NOMO-1 treated with DMSO at 0.1 percent for 48 hours (cell line): Measurements from ENCODE around the gene PPP1R18.
"Not testable (repeated sequence)": the region's sequence is repeated elsewhere in the genome, so short reads cannot be mapped to it uniquely, and the experiment has no call there.

ENCODE experiments used
- DNase-seq: peaks from one replicate; lab custom pipeline; 2025; ENCODE audit not compliant: unreplicated experiment; lab: John Stamatoyannopoulos, UW

The PPP1R18 gene

GRCh38 chr6:30686009-30686907, at the start of gene PPP1R18:
TSS of gene PPP1R18 (minus strand) at chr6:30686645. CDS start at chr6:30686018, 627 bp downstream.
- peak; percentile 42 for DNase-seq

DNA sequence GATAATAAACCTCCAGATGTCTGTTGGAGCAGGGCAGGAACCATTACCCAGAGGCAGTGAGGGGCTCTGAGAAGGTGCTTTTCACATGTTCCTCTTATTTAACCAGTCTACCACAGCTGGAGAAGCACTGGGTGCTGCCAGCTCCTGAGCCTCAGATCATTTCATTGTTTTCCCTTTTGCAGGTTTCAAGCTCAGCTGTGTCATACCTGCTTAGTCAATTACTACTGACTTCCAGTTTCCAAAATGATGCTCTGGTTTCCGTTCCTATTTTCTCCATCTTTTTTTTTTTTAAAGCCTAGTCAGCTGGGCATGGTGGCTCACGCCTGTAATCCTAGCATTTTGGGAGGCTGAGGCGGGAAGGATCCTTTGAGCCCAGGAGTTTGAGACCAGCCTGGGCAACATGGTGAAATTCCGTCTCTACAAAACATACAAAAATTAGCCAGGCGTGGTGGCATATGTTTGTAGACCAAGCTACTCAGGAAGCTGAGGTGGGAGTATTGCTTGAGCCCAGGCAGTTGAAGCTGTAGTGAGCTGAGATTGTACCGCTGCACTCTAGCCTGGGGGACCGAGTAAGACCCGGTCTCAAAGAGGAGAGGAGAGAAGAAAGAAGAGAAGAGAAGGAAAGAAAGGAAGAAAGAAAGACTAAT, 49.3 kb upstream of the PPP1R18 start:
- no peak for DNase-seq

DNA sequence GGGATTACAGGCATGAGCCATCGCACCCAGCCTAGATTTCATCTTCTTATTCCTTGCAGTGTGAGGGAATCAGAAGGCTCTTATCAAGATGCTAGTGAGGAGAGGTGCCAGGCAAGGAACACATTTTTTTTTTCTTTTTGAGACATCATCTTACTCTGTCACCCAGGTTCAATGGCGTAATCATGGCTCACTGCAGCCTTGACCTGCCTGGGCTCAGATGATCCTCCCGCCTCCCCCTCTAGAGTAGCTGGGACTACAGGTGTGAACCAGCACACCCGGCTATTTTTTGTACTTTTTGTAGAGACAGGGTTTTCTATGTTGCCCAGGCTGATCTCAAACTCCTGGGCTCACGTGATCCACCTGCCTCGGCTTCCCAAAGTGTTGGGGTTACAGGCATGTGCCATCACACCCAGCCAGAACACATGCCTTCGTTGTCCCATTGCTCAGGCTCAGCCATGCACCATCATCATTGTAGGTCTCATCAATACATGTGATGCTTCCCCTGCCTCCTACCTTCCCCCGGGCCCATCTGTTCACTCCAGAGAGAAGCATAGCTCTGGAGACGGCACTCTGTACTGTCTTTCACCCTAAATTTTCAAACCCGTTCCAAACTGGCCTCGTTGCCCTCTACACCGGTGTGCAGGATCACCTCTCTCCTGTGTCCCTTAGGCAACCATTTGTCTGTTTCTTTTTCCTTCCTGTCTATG, 45.9 kb upstream of the PPP1R18 start:
- no peak for DNase-seq

DNA sequence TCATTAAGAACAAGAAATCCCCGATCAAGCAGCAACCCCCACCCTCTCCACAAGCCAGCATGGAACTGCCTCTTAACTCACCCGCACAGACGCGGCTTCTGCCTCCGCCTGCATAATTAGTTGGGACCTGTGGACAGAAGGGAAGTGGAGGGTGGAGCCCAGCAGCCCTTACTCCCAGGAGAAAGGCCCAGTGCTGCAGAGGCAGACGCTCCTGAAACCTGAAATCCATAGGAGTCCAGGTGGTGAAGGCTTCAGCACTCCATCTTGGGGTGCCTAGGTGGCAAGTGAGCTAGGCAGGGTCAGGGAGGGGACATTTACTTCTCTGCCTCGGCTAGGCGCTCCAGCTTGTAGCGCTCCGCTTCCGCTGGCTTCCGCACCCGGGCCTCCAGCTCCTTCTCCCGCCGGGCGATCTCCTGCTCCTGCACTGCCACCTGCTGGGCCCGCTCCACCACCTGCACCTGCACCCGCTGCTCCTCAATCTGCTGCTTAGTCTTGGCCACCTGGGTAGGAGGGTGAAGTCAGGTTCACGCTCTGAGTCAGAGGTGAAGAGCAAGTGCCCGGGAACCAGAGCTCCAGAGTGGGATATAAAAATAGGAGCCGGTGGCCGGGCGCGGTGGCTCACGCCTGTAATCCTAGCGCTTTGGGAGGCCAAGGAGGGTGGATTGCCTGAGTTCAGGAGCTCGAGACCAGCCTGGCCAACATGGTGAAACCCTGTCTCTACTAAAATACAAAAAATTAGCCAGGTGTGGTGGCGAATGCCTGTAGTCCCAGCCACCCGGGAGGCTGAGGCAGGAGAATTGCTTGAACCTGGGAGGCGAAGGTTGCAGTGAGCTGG, 44.4 kb upstream of the PPP1R18 start:
- no peak for DNase-seq

DNA sequence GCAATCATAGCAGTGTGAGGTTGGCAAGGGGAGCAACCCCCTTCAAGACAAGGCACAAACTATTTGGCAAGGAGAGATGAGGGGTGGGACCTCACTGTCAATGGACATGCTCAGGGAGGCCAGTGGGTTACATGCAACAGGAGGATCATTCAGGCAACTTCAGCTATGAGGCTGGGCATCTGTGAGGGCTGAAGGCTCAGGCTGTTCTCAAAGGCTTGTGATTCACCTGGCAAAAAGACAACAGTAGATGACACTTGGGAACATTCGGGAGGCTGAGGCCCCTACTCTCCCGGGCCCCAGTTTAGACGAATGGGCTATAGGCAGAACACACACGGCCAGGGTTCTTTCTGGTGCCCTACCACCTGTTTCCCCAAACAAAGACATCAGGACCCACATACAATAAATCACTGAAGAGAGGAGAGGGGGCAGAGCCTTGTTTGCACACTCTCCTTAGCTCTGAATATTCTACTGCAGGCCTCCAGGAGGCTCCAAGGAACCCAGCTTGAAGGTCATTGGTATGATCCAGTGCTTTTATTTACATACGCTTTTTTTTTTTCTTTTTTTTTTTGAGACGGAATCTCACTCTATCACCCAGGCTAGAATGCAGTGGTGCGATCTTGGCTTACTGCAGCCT, 41.6 kb upstream of the PPP1R18 start:
- no peak for DNase-seq

- no peak for DNase-seq
These were observed 40.3 kb upstream of the PPP1R18 start for GRCh38 chr6:30726506-30727413.

DNA sequence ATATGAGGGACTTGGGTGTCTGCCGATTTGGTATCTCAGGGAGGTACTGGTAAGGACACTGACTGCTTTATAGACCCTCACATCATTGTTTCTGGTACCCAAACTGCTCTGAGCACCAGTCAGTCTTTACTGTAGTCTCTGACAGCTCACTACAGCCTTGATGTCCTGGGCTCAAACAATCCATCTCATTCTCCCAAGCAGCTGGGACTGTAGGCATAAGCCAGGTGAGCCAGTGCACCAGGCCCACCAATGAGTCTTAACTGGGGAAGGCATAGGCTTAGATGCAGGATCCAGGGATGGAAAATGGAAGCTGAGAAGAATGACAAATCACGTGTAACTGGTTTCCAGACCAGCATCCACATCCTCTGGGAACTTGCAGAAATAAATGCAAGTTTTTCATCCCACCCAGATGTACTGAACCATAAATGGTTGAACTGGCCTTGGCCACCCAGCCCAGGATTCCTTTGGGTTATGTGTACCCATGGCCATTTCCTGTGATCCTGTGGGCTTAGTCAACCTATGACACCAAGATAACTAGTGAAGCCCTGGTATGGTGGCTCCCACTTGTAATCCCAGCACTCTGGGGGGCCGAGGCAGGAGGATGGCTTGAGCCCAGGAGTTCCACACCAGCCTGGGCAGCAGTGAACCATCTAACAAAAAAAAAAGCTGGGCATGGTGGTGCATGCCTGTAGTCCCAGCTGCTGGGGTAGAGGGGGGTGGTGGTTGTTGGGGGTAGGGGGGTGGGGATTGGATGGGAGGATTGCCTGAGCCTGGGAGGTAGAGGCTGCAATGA, 39.5 kb upstream of the PPP1R18 start:
- no peak for DNase-seq

GRCh38 chr6:30724906-30725667, 38.6 kb upstream of the PPP1R18 start:
- no peak for DNase-seq

DNA sequence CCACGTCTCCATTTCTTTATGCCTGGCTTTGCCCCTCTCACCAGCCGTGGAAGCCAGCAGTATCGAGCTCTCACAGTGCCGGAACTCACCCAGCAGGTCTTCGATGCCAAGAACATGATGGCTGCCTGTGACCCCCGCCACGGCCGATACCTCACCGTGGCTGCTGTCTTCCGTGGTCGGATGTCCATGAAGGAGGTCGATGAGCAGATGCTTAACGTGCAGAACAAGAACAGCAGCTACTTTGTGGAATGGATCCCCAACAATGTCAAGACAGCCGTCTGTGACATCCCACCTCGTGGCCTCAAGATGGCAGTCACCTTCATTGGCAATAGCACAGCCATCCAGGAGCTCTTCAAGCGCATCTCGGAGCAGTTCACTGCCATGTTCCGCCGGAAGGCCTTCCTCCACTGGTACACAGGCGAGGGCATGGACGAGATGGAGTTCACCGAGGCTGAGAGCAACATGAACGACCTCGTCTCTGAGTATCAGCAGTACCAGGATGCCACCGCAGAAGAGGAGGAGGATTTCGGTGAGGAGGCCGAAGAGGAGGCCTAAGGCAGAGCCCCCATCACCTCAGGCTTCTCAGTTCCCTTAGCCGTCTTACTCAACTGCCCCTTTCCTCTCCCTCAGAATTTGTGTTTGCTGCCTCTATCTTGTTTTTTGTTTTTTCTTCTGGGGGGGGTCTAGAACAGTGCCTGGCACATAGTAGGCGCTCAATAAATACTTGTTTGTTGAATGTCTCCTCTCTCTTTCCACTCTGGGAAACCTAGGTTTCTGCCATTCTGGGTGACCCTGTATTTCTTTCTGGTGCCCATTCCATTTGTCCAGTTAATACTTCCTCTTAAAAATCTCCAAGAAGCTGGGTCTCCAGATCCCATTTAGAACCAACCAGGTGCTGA, 37.6 kb upstream of the PPP1R18 start:
- not testable (repeated sequence) for DNase-seq

- DNase-seq, result not testable (repeated sequence)
These were observed 36.9 kb upstream of the PPP1R18 start for GRCh38 chr6:30723159-30723842.

- peak; percentile 70 for DNase-seq
These were observed 36.1 kb upstream of the PPP1R18 start for GRCh38 chr6:30722280-30723112.

GRCh38 chr6:30722025-30722279, 35.5 kb upstream of the PPP1R18 start:
- DNase-seq, result not testable (repeated sequence)

- DNase-seq, result peak; percentile 84
These were observed 35.0 kb upstream of the PPP1R18 start for GRCh38 chr6:30721198-30722024.

DNA sequence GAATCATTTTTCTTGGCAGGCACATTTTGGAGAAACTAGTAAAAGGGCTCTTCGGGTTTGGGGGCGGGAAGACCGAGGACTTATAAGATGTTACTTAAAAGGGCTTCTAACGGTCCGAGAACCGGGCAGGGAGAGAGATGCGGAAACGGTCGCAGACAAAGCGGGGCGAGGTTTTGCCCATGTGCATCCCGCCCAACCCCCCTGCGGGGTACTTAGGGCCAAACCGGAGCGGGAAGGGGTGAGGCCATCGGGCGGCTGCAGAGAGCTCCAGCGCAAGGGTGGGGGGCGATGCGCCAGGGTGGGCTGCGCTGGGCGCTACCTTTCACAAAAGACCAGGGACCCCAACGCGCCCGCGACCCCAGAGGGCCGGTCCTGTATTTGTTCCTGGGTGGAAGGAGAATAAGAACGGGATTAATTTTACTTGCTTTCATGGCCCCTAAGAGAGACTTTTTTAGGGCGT, 34.3 kb upstream of the PPP1R18 start:
- peak; percentile 67 for DNase-seq
